HG03135 (cell line): ENCODE results near the gene GAPDH.
A peak's percentile ranks its signal among the peaks of the same experiment; 100 is the strongest.
"Not testable (repeated sequence)": the region's sequence is repeated elsewhere in the genome, so short reads cannot be mapped to it uniquely, and the experiment has no call there.

Source experiments
- ATAC-seq: cut with Tn5 transposase; IDR thresholded peaks from one replicate; pipeline ENCODE4 v1.9.1; 2021; ENCODE audit warnings: mild to moderate bottlenecking, moderate library complexity; ENCODE audit not compliant: unreplicated experiment

The GAPDH gene

GRCh38 chr12:6533923-6534694 is at the start of gene GAPDH:
Gene GAPDH, plus strand, starts transcription at chr12:6534517. Its CDS starts 316 bp downstream, at chr12:6534833.
- peak; percentile 48 for ATAC-seq

- no peak for ATAC-seq
These were observed 46.1 kb upstream of the GAPDH start for GRCh38 chr12:6488240-6488639.

- no peak for ATAC-seq
These were observed 44.9 kb upstream of the GAPDH start for GRCh38 chr12:6489449-6489848.

GRCh38 chr12:6490673-6491072 is 43.6 kb upstream of the GAPDH start:
- ATAC-seq = not testable (repeated sequence)

GRCh38 chr12:6492838-6493496 is 41.4 kb upstream of the GAPDH start, which contains the start of gene MRPL51:
Gene MRPL51, minus strand, starts transcription at chr12:6493262. Its CDS starts 126 bp downstream, at chr12:6493136.
- peak; percentile 59 for ATAC-seq

- ATAC-seq = peak; percentile 83
These were observed 40.6 kb upstream of the GAPDH start, which contains the start of gene NCAPD2 for GRCh38 chr12:6493497-6494257. Gene NCAPD2, plus strand, starts transcription at chr12:6494102. Its CDS starts 997 bp downstream, at chr12:6495099.

- ATAC-seq = peak; percentile 2
These were observed 40.0 kb upstream of the GAPDH start for GRCh38 chr12:6494258-6494743.

- ATAC-seq = no peak
These were observed 39.3 kb upstream of the GAPDH start for GRCh38 chr12:6494968-6495367.

GRCh38 chr12:6497291-6497690 is 37.0 kb upstream of the GAPDH start:
- ATAC-seq = not testable (repeated sequence)

- no peak for ATAC-seq
These were observed 33.9 kb upstream of the GAPDH start for GRCh38 chr12:6500466-6500865.

- ATAC-seq = no peak
These were observed 27.0 kb upstream of the GAPDH start for GRCh38 chr12:6507102-6507998.

GRCh38 chr12:6508087-6508486 is 26.2 kb upstream of the GAPDH start:
- no peak for ATAC-seq

- no peak for ATAC-seq
These were observed 14.1 kb upstream of the GAPDH start for GRCh38 chr12:6520186-6520585.

GRCh38 chr12:6522193-6522592 is 12.1 kb upstream of the GAPDH start:
- ATAC-seq = no peak

GRCh38 chr12:6523708-6524107 is 10.6 kb upstream of the GAPDH start:
- ATAC-seq = no peak

GRCh38 chr12:6524648-6525047 is 9.7 kb upstream of the GAPDH start:
- no peak for ATAC-seq

- no peak for ATAC-seq
These were observed 8.1 kb upstream of the GAPDH start for GRCh38 chr12:6526201-6526600.

GRCh38 chr12:6526766-6527525 is 7.4 kb upstream of the GAPDH start:
- ATAC-seq = no peak

GRCh38 chr12:6527711-6528110 is 6.6 kb upstream of the GAPDH start:
- ATAC-seq = no peak
